DMS 273 (cell line): Measurements from ENCODE around the gene EPHA5.
"Not testable (repeated sequence)": the region's sequence is repeated elsewhere in the genome, so short reads cannot be mapped to it uniquely, and the experiment has no call there.

Source experiments
- DNase-seq: peaks from one replicate; lab custom pipeline; 2025; ENCODE audit not compliant: unreplicated experiment; lab: John Stamatoyannopoulos, UW

The EPHA5 gene

DNA sequence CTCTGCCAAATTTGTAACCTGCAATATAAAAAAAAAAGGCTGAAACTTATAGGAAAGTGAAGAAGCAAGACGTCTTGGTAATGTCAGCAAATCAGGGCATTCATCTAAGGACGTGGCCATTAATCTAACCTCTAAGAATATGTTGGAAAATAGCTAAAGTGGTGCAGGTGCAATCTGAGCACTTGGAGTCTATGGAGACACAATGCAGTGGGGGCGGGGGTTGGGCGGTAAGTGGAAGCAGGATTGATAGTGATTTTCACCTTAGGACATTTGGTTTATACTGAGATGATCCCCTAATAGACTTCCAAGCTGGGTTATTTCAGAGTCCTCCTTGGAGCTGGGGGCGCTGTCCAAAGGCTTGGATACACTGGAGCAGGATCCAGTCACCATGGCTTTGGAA is 283.4 kb downstream of the EPHA5 start:
- no peak for DNase-seq

DNA sequence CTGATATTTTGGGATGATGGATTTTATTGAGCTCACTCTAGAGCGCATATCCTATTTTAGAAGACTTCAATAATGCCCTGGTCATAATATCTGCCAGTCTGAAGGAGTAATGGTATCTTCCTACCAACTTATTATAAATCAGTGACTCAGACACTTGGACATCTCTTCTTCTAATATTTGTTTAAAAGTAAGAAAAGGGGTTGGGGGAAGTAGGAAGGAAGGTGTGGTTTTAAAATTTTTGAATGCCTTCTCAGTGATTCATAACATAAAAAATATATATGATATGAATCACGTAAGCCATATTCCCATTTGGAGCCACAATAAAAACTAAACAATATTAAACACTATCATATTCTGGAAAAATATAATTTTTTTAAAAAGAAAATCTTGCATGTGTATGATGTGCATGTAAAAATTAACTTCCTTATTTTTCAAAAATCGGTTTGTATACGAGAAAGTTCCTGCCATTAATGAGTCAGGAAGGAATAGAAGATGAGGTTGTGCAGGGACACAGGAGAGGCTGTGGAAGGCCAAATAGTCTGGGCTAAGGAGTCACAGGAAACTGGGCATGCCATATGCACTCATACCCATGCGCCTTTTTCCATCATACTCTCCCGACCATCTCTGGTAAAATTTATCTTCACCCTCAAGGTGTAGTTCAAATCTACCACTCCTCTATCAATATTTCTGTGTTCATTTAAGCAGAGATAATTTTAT is 286.5 kb downstream of the EPHA5 start:
- no peak for DNase-seq

DNA sequence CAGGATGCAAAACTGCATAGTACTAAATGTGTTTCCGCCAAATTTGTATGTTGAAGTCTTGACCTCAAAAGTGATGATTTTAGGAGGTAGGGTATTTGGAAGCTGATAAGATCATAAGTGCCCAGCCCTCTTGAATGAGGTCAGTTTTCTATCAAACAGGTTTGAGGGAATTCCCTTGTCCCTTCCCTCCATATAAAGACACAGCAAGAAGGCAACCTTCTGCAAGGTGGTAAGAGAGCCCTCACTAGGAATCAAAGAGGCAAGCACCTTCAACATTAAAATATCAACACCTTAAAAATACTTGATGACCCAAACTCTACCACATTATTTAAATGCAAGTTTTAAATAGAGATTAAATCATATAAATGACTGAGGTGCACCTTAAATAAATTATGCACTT is 288.6 kb downstream of the EPHA5 start:
- DNase-seq = no peak

DNA sequence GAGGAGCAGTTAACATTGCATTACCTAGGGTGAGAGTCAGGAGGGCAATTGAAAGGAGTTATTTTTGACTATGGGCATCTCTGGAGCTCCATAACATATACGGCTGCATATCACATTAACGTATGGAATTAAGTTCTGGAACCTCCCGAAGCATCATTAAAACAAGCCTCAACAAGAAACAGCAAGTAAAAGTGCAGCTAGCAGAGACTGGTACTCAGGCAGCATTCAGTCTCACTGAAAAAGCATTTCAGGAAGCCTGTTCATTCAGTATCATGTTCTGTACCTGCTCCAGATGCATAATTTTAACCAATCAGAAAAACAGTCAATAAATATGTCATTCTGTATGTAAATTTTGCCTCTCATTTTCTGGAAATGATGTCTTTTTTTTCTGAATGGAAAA is 299.6 kb downstream of the EPHA5 start:
- no peak for DNase-seq

DNA sequence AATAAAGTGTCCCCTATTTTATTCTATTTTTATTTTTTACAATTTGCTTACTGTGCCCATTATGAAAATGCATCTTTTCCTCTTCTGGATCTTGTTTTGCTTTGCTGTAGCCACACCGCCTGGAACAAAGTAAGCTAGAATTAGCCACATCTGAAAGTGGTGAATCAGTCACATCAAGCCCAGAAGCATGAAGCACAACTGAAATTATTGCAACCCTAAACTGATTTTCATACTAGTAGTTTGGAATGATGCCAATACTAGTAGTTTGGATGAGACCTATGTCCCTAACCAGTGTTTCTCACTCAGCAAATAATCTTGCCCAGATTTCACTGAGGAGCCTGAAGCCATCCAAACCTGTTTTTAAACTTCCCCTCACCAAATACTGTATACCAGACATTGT is 303.0 kb downstream of the EPHA5 start:
- no peak for DNase-seq

DNA sequence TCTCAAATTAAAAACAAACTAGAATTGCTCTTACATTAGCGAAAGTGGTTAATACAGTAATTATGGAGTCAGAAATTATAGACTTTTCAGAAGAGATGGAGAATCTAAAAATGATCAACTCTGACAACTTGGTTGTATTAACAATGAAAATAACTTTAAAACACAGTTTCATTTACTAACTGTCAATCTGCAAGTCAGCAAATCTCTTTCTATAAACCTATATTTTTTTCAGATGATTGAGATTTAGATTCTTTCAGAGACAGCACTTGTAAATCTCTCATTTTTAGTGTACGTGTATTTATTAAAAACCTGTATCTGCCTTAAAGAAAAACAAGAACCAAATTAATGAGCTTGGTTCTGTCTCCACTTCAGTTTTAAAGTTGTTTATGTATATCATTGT is 311.4 kb downstream of the EPHA5 start:
- DNase-seq = no peak

DNA sequence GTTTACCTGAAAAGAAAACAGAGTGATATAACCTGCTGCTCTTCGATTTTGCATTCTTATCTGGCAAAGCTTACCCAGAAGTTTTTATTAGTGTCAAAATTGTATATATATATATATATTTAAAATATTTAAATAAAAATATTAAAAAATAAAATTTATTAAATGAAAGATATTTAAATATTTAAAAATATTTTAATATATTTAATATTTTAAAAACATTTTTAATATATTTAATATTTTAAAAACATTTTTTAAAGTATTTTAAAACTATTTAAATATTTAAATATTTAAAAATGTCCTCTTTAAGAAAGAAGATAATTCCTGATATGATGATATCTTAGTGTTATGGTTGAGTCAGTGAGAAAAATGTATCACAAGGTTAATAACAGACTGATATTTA is 317.2 kb downstream of the EPHA5 start:
- no peak for DNase-seq

DNA sequence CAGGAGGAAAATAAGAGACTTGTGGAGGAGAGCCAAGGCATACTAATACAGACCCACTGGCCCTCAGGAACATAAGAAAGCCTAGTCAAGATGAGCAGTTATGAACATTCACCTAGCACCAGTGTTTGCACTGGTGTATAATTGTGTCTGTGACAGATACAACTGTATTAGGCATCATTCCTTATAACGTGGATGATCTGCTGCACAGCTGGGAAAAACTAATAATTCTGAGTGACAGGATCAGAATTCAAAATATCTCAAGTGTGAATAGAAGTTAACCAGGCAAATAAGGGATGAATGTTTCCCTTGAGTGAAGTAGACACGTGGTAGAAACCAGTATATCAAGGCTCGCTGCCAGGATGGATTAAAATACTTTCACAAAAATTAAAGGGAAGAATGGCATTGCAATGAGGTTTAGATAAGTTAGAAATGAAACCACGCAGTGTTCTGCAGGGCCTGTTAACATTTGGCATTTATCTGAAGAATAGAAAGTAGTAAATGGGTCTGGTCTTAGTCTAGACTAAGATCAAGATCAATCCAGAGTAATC is 325.9 kb downstream of the EPHA5 start:
- DNase-seq = no peak

DNA sequence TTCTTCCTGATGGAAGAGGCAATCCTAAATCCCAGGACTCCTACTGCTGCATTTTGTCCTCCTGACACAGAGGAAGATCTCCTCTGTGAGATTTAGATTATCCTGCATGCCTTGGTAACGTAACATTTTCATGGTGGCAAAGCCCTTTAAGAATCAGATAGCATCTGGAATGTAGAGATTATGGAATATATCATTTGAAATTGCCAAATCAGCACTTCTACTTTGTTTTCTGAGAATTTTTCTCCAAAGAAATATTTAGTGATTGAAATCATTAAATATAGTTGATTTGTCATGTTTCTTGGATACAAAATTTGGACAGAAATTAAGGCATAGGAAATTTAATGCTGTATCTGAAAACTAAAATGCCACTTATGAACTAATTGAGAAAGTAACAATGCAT is 326.9 kb downstream of the EPHA5 start:
- no peak for DNase-seq

DNA sequence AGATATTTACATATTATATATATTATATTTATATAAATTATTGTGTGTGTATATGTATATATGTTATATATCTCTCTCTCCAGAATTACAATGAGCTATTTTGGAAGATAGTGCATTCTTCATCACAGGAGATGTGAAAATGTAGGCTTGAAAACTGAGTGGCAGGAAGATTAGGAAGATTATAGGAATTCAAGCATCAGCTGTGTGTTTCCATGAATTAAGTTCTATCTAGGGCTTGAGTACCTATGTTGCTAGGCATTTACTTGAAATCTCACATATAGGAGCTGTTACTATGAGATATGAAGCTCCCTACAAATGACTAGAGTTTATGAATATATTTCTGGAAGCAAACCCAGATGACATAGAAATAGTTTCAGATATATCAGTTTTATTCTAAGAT is 328.7 kb downstream of the EPHA5 start:
- no peak for DNase-seq

DNA sequence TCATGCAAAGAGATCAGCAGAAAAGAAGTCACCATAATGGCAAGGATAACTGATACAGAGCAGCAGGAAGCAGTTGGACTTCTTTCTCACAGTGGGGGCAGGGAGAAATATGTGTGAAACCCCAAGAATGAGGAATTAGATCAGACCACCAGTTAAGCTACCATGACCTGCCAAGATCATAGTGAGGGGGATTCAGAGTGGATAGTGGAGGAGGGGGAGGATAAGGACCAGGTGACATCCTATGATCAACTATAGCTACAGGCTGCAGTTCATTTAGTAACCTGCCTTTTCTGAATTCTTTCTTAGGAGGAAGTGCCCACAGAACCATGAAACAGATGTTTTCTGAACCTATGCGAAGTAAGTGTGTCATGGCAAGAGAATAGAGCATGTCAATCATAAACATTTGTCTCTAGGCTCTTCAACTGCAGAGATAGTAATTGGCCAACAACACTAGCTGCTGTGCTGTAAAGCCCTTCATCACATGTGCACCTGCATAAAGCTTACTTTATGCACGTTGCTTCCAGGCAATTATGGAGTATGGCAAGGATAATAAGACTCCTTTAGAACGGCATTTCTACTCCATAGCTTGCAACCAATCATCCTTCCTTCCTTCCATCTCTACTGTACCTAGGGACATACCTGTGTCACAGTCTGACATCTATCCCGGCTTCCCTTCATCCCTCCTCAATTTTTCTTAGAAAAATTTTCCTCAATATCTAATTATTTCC is 329.7 kb downstream of the EPHA5 start:
- DNase-seq = no peak

DNA sequence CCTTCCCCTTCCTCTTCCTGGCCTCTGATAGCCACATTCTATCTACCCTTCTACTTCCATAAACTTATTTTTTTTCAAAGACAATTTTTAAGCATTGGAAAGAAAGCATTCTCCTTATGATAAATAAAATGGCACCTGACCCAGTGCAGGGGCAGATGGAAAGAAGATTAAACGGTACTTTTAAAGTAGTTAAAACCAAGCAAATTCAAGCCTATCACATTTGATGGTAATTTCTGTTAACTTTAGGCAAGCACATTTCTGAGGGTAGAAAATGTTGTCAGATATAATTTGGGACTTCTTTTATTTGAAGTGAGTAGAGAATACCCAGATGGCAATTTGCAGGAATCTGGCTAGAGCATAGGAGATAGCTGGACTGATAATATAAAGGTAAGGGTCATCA is 332.9 kb downstream of the EPHA5 start:
- no peak for DNase-seq

DNA sequence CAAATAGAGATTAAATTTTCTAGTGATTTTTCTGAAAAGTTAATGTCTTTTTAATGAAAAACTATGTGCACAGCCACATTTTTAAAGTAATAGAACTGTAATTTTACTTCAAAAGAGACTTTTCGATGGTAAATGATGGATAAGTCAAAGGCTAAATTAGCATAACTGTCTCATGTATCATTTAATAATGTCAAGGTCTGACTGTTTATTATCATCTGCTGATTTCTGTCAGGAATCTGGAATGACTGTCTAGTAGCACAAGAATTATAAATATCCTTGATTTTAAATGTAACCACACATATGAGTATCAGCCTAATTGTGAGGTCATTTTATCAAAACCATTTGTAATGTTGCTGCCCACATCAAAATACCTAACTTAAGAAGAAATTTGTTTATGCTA is 333.8 kb downstream of the EPHA5 start:
- no peak for DNase-seq

DNA sequence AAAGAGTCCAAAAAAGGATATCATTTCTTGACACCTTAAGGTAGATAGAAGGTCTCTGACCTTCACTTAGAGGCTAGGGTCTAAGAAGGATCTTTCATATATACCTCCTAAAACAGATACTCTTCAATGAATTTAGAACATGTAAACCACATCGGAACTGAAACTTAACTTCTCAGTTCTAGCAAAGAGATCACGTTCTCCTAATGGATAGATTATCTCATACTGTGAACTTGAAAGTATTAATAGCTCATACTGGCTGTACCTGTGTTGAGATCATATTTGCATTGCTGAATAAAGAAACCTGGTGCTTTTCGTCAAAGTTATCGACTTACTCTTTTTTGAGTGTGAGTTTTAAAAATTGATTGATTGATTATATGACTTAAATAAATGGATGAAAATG is 353.8 kb downstream of the EPHA5 start:
- DNase-seq = no peak

DNA sequence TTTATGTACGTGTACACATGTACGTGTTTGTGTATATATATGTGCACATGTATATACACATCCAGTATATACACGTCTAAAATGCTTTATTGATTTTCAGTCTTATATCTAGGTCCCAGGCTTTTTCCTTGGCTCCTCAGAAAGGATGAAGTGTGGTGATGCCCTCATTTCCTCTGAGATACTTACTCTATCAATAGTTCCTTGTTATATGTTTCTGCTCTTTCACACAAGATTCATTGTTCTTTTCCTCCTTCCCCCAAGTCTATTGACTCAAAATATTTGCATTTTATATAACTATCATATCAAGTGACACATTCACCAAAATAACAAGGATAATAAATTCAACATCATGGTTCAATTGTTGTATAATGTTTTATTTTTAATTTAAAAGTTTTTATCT is 359.2 kb downstream of the EPHA5 start:
- DNase-seq = no peak

DNA sequence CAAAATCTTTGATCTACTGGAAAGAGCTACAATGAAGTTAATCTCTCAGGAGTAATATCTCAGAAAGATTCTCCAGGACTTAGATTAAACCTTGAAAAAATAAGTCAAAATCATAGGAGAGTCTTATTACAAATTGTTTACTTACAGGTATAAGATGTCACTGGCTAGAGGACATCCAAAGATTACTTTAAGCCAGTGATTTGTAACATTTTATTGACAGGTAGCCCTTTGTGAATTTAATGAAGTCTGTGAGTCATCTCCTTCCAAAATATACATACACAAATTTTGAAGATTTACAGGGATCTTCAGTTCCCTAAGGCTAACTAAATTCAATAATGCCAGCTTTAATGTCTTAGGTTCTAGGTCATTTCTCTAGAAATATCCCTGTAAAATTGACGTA is 359.7 kb downstream of the EPHA5 start:
- DNase-seq = no peak

DNA sequence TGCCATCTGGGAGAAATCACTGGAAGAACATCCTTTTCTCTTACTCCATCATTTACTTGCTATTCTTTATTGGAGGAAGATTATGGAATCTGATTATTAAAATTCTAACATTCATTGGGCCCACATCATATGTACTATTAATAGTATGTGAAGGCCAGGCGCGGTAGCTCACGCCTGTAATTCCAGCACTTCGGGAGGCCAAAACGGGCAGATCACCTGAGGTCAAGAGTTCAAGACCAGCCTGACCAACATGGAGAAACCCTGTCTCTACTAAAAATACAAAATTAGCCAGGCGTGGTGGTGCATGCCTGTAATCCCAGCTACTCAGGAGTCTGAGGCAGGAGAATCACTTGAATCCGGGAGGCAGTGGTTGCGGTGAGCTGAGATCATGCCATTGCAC is 361.7 kb downstream of the EPHA5 start:
- not testable (repeated sequence) for DNase-seq

DNA sequence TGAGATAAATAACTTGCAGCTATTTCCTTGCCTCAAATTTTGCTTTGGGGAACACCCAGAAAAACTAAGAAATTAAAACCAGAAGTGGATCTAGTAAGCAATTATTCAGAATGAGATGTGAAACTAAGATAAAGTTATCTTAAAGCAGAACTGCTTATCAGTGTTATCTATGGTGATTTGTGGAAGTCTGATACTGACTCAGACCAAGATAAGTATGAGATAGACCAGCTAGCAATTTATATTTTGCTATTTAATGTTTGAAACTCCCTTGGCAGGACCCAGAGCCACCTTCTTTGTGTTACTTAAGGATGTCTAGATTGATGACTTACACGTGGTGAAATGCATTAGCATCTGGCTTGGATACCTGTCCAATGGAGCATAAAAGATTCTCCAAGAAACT is 368.1 kb downstream of the EPHA5 start:
- no peak for DNase-seq

DNA sequence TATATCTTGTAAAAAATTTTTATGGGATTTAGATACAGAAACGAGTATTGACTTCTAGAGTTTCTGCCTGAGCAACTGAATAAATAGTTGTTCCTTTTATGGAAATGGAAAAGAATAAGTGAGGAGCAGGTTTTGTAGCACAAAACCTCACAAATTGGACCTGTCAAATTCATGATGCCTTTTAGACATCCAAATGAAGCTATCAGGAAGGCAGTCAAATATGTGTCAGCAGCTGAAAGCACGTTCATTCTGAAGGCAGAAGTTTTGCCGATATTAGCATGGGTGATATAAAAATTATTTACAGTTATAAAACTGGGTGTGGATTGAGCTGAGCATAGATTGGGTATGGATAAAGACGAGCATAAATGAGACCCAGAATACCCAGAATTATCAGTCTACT is 374.0 kb downstream of the EPHA5 start:
- DNase-seq = no peak

DNA sequence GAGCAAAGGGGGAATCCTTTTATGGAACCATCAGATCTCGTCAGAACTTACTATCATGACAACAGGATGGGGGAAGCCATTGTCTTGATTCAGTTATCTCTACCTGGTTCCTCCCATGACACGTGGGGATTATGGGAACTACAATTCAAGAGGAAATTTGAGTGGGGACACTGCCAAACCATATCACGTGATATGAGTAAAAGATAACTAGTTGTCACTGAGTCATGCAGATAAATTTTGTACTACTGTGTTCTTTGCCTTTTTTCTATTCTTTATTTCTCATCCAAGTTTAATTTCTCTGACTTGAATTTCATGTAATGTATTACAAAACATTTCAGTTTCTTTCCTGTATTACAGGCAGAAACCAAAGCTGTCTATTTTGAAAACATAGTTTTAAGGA is 383.2 kb downstream of the EPHA5 start:
- no peak for DNase-seq
